Measurements from ENCODE around the gene PTPRN2. TPM values are rescaled to one million over a fixed set of nuclear protein-coding genes. Genes with fewer than 3 reads are reported as not detected.
A peak's percentile ranks its signal among the peaks of the same experiment; 100 is the strongest.
"Not testable (repeated sequence)": the region's sequence is repeated elsewhere in the genome, so short reads cannot be mapped to it uniquely, and the experiment has no call there.

Gene PTPRN2
- total and polyA plus RNA-seq, 2 donors from 2014 or later, result 4.8 to 6.2 TPM

DNA sequence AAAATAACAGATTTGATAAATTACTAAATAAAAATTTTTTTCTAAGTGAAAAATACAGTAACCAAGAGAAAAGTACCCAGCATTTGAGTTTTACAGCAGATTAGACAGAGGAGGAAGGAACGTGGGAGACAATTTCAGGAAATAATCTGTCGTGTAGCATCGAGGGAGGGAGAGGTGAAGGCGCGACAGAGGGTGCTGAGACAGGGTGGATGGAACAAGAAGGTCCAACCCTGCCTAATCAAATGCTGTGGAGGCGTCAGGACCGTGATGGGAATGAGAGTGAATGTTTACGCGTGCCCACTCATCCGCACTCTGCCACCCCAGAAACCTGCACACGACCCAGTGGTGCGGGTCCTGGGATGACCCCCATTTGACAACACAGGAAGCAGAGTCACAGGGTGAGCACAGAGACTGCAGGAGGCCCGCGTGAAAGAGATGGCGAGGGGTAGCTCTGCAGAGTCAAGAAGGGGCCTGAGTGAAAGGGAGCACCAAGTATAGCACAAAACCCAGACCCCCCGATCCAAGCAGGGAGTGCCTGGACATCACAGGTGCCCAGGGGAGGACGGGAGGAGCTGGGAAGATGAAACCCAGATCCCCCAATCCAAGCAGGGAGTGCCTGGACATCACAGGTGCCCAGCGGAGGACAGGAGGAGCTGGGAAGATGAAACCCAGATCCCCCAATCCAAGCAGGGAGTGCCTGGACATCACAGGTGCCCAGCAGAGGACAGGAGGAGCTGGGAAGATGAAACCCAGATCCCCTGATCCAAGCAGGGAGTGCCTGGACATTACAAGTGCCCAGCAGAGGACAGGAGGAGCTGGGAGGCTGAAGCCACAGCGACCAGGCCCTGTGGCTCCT, 691.9 kb downstream of the PTPRN2 start:
- Histone ChIP-seq H3K4me1 (ENCODE audit: control insufficient read depth in 2 of 3, insufficient read depth in 2 of 3, low read depth in 1 of 3, low read length in 3 of 3) (no peaks in the 10 kb centered on the region), H3K4me3 (ENCODE audit: low read length in 3 of 3) (no peak overlapping the region), H3K36me3 (ENCODE audit: control insufficient read depth in 2 of 3, insufficient read depth in 3 of 3, low read length in 3 of 3) (no peaks in the 10 kb centered on the region), H3K9me3 (ENCODE audit: control insufficient read depth in 2 of 3, insufficient read depth in 1 of 3, low read length in 3 of 3) (no peaks in the 10 kb centered on the region), H3K9ac (ENCODE audit: low read length in 3 of 3) (no peak overlapping the region), H3K27me3 (ENCODE audit: control insufficient read depth, insufficient read depth, low read length) (peaks cover 2% of the 10 kb centered on the region), H3K27ac (ENCODE audit: low read depth in 2 of 2, low read length in 2 of 2) (no peak overlapping the region)
- FAIRE-seq (no peak), DNase-seq (peak in 1 of 5 donors; percentile 48)
- intact Hi-C loops (cut with DNase I), result no loop called here
- TF ChIP-seq, protein P1, sequence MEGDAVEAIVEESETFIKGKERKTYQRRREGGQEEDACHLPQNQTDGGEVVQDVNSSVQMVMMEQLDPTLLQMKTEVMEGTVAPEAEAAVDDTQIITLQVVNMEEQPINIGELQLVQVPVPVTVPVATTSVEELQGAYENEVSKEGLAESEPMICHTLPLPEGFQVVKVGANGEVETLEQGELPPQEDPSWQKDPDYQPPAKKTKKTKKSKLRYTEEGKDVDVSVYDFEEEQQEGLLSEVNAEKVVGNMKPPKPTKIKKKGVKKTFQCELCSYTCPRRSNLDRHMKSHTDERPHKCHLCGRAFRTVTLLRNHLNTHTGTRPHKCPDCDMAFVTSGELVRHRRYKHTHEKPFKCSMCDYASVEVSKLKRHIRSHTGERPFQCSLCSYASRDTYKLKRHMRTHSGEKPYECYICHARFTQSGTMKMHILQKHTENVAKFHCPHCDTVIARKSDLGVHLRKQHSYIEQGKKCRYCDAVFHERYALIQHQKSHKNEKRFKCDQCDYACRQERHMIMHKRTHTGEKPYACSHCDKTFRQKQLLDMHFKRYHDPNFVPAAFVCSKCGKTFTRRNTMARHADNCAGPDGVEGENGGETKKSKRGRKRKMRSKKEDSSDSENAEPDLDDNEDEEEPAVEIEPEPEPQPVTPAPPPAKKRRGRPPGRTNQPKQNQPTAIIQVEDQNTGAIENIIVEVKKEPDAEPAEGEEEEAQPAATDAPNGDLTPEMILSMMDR (IDR thresholded peaks at IDR 0.05; ENCODE audit: borderline replicate concordance, extremely low read depth, insufficient read depth), result no peak

DNA sequence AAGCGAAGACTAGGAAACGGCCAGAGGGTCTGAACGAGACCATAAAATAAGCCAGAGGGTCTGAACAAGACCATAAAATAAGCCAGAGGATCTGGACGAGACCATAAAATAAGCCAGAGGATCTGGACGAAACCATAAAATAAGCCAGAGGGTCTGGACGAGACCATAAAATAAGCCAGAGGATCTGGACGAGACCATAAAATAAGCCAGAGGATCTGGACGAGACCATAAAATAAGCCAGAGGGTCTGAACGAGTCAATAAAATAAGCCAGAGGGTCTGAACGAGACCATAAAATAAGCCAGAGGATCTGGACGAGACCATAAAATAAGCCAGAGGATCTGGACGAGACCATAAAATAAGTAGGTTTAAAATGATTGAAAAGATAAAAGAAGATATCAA, 692.5 kb downstream of the PTPRN2 start:
- FAIRE-seq; H3K4me1 ChIP-seq (ENCODE audit: control insufficient read depth in 2 of 3, insufficient read depth in 2 of 3, low read depth in 1 of 3, low read length in 3 of 3); H3K27ac ChIP-seq (ENCODE audit: low read depth in 2 of 2, low read length in 2 of 2); H3K27me3 ChIP-seq (ENCODE audit: control insufficient read depth, insufficient read depth, low read length); H3K9ac ChIP-seq (ENCODE audit: low read length in 3 of 3); H3K36me3 ChIP-seq (ENCODE audit: control insufficient read depth in 2 of 3, insufficient read depth in 3 of 3, low read length in 3 of 3); H3K4me3 ChIP-seq (ENCODE audit: low read length in 3 of 3); intact Hi-C loops (cut with DNase I); H3K9me3 ChIP-seq (ENCODE audit: control insufficient read depth in 2 of 3, insufficient read depth in 1 of 3, low read length in 3 of 3): not testable (repeated sequence)
- DNase-seq, result peak in 1 of 5 donors; percentile 27

DNA sequence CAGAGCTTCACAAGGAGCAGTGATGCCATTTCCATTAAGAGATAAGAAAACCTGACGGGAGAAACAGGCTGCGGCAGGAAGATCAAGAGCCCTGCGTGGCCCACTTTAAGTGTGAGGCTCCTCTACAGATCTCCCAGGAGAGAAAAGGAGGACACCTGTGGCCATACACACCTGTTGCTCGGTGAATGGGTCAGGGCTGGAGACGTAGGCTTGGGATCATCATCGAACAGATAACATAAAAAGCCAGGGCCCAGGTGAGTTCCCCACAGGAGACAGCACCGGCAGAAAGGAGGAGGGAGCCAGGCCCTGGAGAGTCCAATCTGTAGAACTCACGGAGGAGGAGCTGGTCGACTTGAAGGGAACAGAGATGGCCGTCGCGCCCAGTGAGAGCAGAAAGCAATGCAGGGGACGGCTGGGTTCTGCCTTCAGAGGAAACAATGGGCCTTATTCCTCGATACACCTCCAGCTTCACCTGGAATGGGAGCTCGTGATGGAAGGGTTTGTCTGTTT, 694.0 kb downstream of the PTPRN2 start:
- FAIRE-seq (no peak), DNase-seq (peak in 1 of 5 donors; percentile 8)
- Histone ChIP-seq H3K4me3 (ENCODE audit: low read length in 3 of 3) (no peak overlapping the region), H3K27me3 (ENCODE audit: control insufficient read depth, insufficient read depth, low read length) (no peaks in the 10 kb centered on the region), H3K36me3 (ENCODE audit: control insufficient read depth in 2 of 3, insufficient read depth in 3 of 3, low read length in 3 of 3) (no peaks in the 10 kb centered on the region), H3K4me1 (ENCODE audit: control insufficient read depth in 2 of 3, insufficient read depth in 2 of 3, low read depth in 1 of 3, low read length in 3 of 3) (no peaks in the 10 kb centered on the region), H3K9ac (ENCODE audit: low read length in 3 of 3) (no peak overlapping the region), H3K27ac (ENCODE audit: low read depth in 2 of 2, low read length in 2 of 2) (no peak overlapping the region), H3K9me3 (ENCODE audit: control insufficient read depth in 2 of 3, insufficient read depth in 1 of 3, low read length in 3 of 3) (no peaks in the 10 kb centered on the region)
- intact Hi-C loops (cut with DNase I), result no loop called here
- TF ChIP-seq, protein P1 (IDR thresholded peaks at IDR 0.05; ENCODE audit: borderline replicate concordance, extremely low read depth, insufficient read depth), result no peak

DNA sequence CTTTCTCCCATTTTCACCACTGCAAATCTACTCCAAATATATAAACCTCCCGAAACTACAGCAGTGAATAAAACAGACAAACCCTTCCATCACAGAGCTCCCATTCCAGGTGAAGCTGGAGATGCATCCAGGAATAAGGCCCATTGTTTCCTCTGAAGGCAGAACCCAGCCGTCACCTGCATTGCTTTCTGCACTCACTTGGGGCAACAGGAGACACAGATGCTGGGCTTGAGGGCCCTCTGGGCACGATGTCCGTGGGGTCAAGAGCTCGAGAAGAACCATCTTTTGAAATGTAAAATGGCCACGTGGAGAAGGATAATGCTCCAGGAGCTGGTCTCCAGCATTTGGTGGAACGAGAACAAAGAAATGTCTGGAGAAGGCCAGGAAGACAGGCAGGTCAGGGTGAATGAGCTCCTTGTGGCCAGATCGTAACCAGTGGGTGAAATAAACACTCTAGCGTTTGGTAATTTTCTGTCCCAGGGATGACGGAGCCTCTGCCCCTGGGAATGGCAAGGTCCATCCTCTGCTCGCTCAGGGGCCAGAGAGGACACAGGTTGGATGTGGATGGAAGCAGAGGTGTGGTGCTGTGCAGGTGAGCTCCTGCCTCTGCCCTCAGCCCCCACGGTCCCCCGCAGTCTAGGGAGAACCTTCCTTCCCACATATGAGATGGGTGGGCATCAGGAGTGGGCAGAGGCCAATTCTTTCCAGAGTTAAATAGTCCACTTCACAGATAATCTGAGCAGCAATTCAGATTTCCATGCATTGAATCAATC, 694.7 kb downstream of the PTPRN2 start:
- intact Hi-C loops (cut with DNase I), result no loop called here
- H3K4me3 ChIP-seq (ENCODE audit: low read length in 3 of 3), result no peak overlapping the region
- TF ChIP-seq, protein P1 (IDR thresholded peaks at IDR 0.05; ENCODE audit: borderline replicate concordance, extremely low read depth, insufficient read depth), result no peak
- no peaks in the 10 kb centered on the region for H3K27me3 ChIP-seq (ENCODE audit: control insufficient read depth, insufficient read depth, low read length)
- H3K27ac ChIP-seq (ENCODE audit: low read depth in 2 of 2, low read length in 2 of 2), result no peak overlapping the region
- FAIRE-seq (no peak), DNase-seq (peak in 1 of 5 donors; percentile 14)
- no peaks in the 10 kb centered on the region for H3K36me3 ChIP-seq (ENCODE audit: control insufficient read depth in 2 of 3, insufficient read depth in 3 of 3, low read length in 3 of 3)
- no peaks in the 10 kb centered on the region for H3K9me3 ChIP-seq (ENCODE audit: control insufficient read depth in 2 of 3, insufficient read depth in 1 of 3, low read length in 3 of 3)
- H3K9ac ChIP-seq (ENCODE audit: low read length in 3 of 3), result no peak overlapping the region
- no peaks in the 10 kb centered on the region for H3K4me1 ChIP-seq (ENCODE audit: control insufficient read depth in 2 of 3, insufficient read depth in 2 of 3, low read depth in 1 of 3, low read length in 3 of 3)

Measured in kidney (tissue), 14 donors.